Measurements from ENCODE around the gene CEACAM6.
"Not testable (repeated sequence)": the region's sequence is repeated elsewhere in the genome, so short reads cannot be mapped to it uniquely, and the experiment has no call there.

CEACAM6 gene

DNA sequence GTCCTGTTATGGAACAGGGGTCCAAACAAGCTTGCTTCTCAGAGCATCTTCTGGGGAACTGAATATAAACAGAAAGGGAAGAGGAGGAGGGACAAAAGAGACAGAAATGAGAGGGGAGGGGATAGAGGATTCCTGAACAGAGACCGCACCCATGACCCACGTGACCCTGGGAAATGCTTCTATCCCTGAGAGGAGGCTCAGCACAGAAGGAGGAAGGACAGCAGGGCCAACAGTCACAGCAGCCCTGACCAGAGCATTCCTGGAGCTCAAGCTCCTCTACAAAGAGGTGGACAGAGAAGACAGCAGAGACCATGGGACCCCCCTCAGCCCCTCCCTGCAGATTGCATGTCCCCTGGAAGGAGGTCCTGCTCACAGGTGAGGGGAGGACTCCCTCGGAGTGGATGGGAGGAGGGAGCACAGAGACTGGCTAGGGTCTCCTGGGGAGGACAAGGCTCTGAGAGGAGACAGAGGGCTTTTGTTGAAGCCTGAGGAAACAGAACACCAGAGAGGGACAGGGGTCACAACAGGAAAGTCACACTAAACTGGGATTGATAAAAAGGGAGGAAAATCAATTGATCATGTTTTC is at the start of gene CEACAM6:
TSS of gene CEACAM6 (plus strand) at position 203 of the 586 bp plus-strand sequence. CDS start at position 312, 109 bp downstream.
- no peak for DNase-seq

- DNase-seq, result peak; percentile 61
Observed at GRCh38 chr19:41706741-41707501, 48.4 kb upstream of the CEACAM6 start.

GRCh38 chr19:41707502-41707812 is 47.9 kb upstream of the CEACAM6 start:
- DNase-seq, result no peak

DNA sequence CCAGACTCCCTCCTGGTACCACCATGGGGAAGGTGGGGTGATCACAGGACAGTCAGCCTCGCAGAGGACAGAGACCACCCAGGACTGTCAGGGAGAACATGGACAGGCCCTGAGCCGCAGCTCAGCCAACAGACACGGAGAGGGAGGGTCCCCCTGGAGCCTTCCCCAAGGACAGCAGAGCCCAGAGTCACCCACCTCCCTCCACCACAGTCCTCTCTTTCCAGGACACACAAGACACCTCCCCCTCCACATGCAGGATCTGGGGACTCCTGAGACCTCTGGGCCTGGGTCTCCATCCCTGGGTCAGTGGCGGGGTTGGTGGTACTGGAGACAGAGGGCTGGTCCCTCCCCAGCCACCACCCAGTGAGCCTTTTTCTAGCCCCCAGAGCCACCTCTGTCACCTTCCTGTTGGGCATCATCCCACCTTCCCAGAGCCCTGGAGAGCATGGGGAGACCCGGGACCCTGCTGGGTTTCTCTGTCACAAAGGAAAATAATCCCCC is 47.4 kb upstream of the CEACAM6 start:
- DNase-seq, result no peak

GRCh38 chr19:41708481-41708880 is 46.8 kb upstream of the CEACAM6 start, which contains the start of gene CEACAM5:
TSS of gene CEACAM5 (plus strand) at chr19:41708626. CDS start at chr19:41708732, 106 bp downstream.
- no peak for DNase-seq

DNA sequence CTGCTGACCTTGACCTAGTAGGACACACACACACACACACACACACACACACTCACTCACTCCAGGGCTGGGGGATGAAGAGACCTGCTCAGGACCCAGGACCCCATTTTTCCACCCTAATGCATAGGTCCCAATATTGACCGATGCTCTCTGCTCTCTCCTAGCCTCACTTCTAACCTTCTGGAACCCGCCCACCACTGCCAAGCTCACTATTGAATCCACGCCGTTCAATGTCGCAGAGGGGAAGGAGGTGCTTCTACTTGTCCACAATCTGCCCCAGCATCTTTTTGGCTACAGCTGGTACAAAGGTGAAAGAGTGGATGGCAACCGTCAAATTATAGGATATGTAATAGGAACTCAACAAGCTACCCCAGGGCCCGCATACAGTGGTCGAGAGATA is 45.8 kb upstream of the CEACAM6 start:
- not testable (repeated sequence) for DNase-seq

DNA sequence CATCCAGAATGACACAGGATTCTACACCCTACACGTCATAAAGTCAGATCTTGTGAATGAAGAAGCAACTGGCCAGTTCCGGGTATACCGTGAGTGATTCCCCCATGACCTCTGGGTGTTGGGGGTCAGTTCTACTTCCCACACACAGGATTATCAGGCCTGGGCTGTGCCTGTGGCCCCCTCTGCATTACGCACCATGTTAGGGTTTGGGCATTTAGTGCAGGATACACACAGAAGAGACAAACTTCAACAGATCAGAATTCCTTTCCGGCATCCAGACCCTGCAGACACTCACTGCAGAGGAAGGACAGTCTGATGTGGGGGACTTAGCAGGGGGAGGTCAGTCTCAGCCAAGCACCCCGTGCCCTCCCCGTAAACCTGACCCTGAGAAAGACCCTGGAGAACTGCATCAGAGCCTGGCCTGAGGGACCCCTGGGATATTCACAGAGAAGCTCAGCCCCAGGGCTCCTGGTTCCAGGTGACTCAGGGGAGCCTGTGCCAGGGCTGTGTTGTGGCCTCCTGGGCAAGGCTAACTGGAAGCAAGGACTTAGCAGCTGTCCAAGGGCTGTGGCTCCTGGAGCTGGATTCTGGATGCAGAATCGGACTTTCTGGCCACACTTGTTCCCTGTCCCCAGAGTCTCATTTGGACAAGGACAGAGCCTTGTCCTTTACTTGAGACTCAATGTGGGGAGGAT is 45.2 kb upstream of the CEACAM6 start:
- no peak for DNase-seq

DNA sequence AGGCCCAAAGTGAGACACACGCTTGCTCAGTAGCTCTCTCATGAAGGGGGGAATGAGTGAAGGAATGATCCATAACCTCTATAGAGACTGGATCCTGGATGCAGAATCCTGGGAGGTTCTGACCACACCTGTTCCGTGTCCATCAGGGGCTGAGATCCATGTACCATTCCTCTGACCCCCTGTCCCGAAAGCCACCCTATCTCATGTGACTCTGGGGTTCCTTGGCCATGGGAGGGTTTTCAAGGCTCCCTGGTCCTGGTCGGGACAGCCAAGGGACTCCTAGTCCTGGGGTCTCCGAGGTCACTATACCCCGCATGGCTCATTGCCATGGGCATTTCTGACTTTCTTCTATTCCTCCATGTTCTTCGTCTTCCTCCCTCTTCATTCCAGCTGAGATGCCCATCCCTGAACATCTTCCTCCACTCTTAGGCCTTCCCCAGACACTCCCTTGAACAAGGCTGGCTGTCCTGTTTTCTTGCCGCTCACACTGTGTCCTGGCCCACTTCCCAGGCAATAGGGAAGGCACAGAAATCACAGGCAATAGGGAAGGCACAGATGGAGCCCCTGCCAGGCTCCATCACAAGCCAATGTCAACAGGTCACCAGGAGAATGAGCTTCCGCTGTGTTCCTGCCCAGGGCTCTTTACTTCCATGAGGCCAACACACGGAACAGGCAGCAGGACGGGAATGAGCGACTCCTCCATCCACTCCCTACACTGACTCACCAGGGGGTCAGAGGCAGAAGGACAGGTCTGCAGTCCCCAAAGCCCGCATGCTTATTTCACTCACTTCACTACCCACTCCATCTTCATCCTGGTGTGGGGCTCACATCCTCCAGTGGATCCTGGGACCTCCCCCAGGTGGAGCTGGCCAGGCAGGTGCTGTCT is 43.7 kb upstream of the CEACAM6 start:
- DNase-seq, result no peak

DNA sequence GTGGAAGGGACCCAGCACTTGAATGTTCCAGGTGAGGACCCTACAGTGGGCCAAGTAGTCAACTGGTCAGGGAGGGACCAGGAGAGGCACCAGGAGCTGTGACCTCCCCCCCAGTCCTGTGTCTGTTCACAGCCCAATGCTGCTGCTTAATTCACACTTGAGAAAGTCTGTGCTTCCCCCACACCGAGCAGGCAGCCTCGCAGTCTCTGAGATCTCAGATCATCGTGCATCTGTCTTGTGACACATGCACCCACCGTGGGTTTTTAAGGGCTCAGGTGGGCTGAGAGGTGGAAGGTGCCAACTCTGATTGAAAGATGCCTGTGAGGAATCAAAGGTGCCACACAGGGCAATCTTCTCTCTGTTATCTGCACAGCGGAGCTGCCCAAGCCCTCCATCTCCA is 40.7 kb upstream of the CEACAM6 start:
- no peak for DNase-seq

- no peak for DNase-seq
Observed at GRCh38 chr19:41718761-41719160, 36.6 kb upstream of the CEACAM6 start.

- no peak for DNase-seq
Observed at GRCh38 chr19:41720103-41720502, 35.2 kb upstream of the CEACAM6 start.

GRCh38 chr19:41726493-41726892 is 28.8 kb upstream of the CEACAM6 start:
- no peak for DNase-seq

DNA sequence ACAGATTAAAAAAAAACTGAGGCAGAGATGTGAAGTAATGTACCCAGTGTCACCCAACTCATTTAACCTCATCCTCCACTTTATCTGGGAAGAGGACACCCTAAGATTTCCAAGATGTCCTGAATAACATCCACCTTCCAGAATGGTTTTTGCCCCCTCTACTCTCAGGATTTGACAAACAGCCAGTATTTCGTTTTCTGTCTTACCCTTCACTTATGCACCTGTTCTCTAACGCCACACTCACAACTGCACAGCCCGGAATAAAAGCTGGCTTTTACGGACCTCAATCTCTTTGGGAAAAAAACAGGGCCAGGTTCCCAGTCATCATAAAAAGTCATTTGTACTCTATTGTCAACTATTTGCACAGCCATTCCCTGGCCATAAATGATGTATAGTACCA is 21.2 kb upstream of the CEACAM6 start:
- DNase-seq, result no peak

DNA sequence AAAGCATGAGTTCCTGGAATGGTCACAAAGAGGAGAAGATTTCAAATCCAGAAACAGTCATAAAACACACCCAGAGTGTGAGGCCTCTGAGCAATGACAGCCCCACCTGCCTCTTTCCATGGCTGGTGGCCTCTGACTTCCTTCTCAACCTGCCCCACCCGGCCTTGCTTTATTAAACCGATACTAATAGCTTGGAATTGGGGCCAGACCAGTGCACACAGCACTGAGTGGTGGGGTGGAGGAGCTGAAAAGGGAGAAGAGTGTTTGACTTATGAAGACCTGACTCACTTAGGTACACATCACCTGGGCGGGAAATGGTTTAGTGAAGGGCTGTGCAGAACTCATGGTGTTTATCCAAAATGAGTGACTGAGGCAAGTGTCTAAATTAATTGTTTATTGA is 20.7 kb upstream of the CEACAM6 start:
- no peak for DNase-seq

- no peak for DNase-seq
Observed at GRCh38 chr19:41735071-41735600, 20.2 kb upstream of the CEACAM6 start.

DNA sequence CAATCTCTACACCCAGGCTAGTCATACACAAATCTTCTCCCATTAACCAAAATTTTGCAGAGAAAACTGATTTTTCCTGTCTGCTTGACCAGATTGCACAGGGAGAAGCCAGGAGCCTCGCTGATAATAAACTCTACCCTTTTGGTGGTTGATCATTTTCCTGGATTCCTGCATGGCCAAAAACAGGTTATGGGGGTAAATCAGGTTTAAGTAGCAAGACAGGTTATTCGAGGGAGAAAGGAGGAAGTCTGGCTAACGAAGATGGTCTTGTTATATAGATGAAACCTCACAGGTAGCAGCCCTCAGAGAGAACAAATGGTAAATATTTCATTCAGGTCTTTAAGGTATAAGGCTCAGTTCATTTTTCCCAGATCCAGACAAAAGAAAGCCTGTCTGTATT is 16.0 kb upstream of the CEACAM6 start:
- no peak for DNase-seq

DNA sequence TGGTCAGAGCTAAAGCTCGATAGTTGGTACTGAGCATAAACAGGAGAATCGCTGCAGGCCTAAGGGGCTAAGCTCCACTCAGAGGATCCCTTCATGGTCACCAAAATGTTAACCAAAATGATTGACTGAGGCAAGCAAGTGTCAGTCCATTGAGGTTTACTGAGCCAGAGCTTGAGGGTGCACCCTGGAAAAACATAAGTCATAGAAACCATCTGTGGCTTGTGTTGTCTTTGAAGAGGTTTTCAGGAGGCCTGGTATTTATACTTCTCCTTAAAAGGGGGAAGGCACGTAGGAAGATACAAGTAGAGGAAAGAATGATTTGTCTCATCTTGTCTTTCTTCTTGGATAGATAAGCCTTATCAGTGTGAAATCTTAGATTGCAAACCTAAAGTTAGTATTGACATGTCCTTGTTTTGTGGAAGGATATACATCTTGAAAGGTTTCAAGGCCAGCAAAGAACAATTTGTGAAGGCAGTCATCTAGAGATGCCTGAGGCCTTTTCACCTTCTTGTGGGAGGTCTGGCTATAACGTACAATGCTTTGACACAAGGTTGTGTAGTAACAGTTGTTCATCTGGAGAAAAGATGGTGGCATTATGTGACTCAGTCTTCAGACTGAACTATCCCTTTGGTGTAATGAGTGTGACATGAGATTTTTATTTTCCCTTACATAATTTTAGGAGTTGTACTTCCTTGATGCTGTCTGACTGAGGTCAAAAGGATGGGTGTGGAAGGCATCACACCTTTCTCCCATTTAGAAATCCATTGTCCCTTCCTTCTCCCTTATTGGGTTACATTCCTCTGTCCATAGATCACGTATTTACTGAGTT is 14.7 kb upstream of the CEACAM6 start:
- no peak for DNase-seq

- no peak for DNase-seq
Observed at GRCh38 chr19:41741244-41741554, 14.1 kb upstream of the CEACAM6 start.

- no peak for DNase-seq
Observed at GRCh38 chr19:41744850-41745249, 10.5 kb upstream of the CEACAM6 start.

DNA sequence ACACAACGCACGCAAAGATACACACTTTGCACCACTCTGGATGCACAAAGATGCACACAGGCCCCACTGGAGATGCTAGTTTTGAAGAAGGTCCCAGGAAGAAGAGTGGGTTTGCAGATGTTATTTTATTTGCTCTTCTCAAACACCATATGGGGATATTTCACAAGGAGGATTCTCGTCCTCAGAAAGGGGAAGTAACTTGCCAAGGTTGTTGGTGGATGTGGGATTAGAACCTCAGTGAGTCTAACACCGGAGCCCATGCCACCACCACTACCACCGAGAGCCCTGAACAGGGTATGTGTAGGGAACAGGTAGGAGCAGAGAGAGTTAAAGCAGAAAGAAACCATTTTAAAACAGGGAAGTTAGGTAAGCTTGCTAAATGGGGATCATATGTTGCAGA is 9.6 kb upstream of the CEACAM6 start:
- DNase-seq, result no peak

- peak; percentile 30 for DNase-seq
Observed at GRCh38 chr19:41746593-41747227, 8.6 kb upstream of the CEACAM6 start.

Measured in CD4-positive, alpha-beta T cell treated with Interleukin-15 for 1 hour (primary cell).